GM11168 (cell line): Measurements from ENCODE around the gene LOC128125822.

Experiments used
- in situ Hi-C: fragments of 300-500 bp; cut with MboI; formaldehyde crosslinking; loops from one replicate; pipeline ENCODE4 v1.12.0; 2022; ENCODE audit warnings: low sequenced_read_pairs; ENCODE audit not compliant: unreplicated experiment

Gene LOC128125822

GRCh38 chr6:63553900-63554299, 18.4 kb upstream of the LOC128125822 start:
- in situ Hi-C loops, result no loop called here

GRCh38 chr6:63554782-63555181, 17.5 kb upstream of the LOC128125822 start:
- in situ Hi-C loops, result no loop called here

- in situ Hi-C loops, result no loop called here
Observed at GRCh38 chr6:63556369-63556768, 15.9 kb upstream of the LOC128125822 start.

GRCh38 chr6:63558278-63558677, 14.0 kb upstream of the LOC128125822 start:
- in situ Hi-C loops, result no loop called here

- in situ Hi-C loops, result no loop called here
Observed at GRCh38 chr6:63560801-63561287, 11.4 kb upstream of the LOC128125822 start.

GRCh38 chr6:63561288-63561687, 11.0 kb upstream of the LOC128125822 start:
- in situ Hi-C loops, result no loop called here

GRCh38 chr6:63563235-63563634, 9.0 kb upstream of the LOC128125822 start:
- in situ Hi-C loops, result no loop called here

GRCh38 chr6:63565058-63565726, 7.1 kb upstream of the LOC128125822 start:
- in situ Hi-C loops, result loop anchor here (5.0 kb wide), 1 partner anchor 53 kb away; no protein-coding TSS in a partner anchor

- in situ Hi-C loops, result loop anchor here (5.0 kb wide), 1 partner anchor 54 kb away; no protein-coding TSS in a partner anchor
Observed at GRCh38 chr6:63565727-63566596, 6.3 kb upstream of the LOC128125822 start.

- in situ Hi-C loops, result loop anchor here (5.0 kb wide), 1 partner anchor 56 kb away; no protein-coding TSS in a partner anchor
Observed at GRCh38 chr6:63567966-63568365, 4.3 kb upstream of the LOC128125822 start.

- in situ Hi-C loops, result no loop called here
Observed at GRCh38 chr6:63571361-63572043, 778 bp upstream of the LOC128125822 start.

GRCh38 chr6:63572747-63573075, 431 bp downstream of the LOC128125822 start:
- in situ Hi-C loops, result no loop called here

GRCh38 chr6:63573076-63573898, 1.0 kb downstream of the LOC128125822 start:
- in situ Hi-C loops, result no loop called here

GRCh38 chr6:63573899-63574553, 1.7 kb downstream of the LOC128125822 start:
- in situ Hi-C loops, result no loop called here

GRCh38 chr6:63574554-63574900, 2.2 kb downstream of the LOC128125822 start:
- in situ Hi-C loops, result no loop called here

- in situ Hi-C loops, result no loop called here
Observed at GRCh38 chr6:63576147-63576772, 4.0 kb downstream of the LOC128125822 start.

- in situ Hi-C loops, result no loop called here
Observed at GRCh38 chr6:63576985-63577712, 4.9 kb downstream of the LOC128125822 start.

- in situ Hi-C loops, result no loop called here
Observed at GRCh38 chr6:63578757-63579156, 6.5 kb downstream of the LOC128125822 start.
